Activated naive CD4-positive, alpha-beta T cell treated with Interleukin-2 at 50 U/mL for 16 hours (primary cell): ENCODE data around the gene CNNM3.

Experiments
- DNase-seq: peaks from one replicate; pipeline ENCODE4 v3.0.0-alpha.2; 2020

CNNM3 gene

DNA sequence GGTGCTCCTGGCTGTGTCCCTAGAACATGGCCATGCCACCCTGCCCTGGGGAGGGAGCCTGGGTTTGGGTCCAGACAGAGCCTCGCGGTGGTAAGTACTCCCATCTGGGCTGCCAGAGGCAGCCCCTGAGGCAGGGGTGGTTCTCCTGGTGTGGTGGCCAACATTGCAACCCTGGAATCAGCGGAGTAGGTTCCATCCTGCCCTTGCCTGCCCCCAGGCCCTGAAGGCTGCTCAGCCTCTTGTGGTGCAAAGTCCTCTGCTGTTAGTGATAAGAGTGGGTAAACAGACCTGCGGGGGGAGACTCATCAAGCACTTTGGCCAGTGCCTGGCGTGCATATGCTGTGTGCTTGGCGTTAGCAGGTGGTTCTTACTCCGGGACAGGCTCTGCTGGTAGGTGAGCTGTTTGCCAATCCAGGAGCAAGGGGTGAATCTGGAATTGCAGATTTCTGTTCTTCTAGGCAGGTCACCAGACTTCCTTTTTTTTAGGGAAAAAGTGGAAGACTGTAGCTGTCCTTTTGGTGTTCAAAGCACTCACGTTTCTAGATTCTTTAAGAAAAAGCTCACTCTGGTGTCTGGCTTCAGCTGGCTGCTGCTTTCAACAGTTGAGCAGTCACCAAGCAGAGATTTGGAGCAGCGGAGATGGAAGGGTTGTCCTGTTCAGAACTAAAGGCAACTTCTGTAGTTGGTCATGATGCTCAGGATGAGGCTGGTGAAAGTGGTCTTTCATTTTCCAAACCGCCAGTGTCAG is 3.2 kb downstream of the CNNM3 start:
- no peak for DNase-seq

DNA sequence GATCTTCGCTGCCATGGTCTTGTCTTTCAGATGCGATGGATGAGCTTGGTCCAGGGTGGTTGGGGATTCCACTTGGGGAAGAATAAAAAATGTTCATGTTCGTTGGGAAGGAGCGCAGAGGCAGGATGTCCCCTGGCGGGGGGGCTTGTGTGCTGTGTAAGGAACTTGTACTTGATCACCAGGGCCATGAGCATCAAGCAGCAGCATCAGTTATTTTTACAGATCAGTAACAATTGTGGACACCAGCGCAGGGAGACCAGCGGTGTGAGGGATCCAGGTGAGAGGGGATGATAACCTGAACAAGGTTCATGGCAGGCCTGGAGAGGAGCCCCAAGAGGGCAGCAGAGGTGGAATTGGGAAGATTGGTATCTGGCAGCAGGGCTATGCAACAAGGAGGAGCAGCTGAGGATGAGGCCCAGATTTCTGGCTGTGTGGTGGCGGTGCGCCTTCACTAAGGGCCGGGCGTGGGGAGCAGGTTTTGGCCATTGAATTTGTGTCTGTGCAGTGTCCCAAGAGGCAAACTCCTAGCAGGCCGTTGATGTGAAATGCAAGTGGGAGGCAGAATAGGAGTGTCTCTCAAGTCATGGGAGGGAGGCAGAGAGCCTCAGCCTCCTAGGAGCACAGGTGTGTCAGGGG is 3.9 kb downstream of the CNNM3 start:
- DNase-seq, result no peak

DNA sequence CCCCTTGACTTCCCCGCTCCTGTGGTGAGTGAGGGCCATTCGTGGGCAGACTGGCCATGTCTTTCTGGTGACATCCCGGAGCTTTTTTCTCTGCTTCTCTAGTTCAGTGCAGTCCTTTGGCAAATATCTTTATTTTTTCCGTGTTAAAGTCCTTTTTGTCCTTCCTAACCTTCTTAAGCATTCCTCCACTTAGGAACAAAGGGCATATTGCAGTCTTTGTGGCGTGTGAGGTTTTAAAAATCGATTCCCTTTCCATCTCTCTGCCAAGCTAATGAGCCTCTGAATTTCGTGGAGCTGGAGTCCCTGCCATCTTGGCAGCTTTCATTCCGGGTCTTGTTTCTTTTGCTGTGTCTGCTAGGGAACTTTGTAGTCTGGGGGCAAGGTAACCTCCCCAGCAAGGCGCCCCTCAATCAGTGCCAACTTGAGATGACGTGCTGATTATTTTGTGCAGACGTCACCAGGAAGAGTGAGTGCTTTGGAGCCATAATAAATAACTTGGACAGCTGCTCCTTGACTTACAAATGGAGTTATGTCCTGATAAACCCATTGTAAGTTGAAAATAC is 5.1 kb downstream of the CNNM3 start:
- no peak for DNase-seq

DNA sequence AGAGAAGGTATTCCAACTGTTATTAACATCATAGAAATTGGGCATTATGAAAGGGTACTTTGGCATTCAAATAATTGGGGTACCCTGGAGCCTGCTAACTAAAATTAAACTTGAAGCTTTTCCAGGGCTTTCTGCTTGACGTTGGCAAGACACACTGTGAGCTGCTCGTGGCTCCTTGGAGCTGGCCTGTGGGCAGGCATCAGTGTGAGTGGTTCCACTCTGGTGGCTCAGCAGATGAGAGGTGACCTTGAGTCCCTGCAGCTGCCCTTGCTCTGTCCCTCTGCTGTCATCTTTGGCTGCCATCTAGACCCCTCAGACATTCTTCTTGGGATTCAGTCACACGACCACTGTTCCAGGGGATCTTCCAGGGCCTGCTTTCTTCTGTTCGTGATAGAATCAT is 6.7 kb downstream of the CNNM3 start:
- DNase-seq, result no peak

DNA sequence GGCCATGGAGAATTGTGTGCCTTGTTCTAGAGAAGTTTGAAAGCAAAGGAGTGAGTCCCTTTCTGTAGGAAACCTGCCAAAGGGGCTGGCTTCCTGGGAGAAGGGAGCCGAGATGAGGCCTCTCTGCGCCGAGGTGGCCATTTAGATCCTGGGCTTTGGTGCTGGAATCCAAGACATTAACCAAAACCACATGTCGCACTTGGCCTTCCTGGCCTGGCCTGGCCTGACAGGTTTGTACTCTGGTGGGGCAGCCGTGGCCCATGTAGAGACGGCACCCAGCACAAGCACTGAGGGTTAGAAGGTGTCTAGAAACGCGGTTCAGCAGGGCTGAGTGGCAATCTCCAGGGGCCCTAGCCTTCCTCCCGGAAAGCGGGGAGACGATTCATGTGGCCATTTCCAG is 7.1 kb downstream of the CNNM3 start:
- DNase-seq, result no peak

DNA sequence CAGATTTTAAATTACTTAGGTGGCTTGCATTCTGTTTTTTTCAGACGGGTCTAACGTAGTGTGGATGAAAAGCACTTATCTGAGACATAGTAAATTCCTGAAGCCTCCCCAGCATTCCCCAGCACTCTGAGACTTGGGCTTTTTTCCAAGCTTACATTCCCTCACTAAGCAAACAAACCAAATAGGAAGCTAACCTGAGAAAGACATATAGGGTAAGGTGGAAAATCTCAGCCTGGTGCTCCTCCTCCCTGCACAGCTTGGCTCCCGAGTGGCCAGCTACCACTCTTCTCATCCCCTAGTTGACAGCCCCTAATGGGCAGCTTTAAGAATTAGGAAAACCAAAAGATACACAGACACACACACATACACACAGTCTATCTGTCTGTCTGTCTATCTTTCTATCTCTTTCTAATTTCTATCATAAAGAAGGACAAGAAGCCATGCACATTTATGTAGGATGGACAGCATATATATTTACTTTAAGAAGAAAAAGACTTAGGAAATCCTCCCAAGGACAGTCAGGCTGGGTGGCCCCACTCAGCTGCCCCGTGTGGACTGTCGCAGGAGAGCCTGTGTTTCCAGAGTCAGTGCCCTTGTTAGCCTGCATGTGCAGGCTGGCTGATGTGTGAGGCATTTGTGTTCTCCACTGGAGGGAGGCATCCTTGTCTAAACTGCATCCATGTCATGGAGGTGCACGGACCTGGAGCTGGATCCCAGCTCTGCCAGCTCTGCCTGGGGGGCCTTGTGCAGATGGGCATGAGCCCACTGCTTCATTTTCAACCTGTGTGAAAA is 8.2 kb downstream of the CNNM3 start:
- no peak for DNase-seq

DNA sequence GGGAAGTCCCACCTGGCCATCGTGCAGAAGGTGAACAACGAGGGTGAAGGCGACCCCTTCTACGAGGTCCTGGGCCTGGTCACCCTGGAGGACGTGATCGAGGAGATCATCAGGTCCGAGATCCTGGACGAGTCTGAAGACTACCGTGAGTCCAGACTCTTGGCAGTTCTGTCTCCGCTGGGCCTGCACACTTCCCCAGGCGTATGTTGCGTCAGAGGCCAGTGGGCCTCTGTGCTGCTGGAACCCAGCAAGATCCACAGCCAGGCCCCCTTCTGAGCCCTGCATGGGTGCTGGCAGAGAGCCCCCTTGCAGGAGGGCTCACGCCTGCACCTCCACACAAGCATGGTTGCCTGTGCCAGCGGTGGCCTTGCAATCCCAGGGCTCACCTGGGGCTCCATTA is 9.0 kb downstream of the CNNM3 start:
- no peak for DNase-seq

DNA sequence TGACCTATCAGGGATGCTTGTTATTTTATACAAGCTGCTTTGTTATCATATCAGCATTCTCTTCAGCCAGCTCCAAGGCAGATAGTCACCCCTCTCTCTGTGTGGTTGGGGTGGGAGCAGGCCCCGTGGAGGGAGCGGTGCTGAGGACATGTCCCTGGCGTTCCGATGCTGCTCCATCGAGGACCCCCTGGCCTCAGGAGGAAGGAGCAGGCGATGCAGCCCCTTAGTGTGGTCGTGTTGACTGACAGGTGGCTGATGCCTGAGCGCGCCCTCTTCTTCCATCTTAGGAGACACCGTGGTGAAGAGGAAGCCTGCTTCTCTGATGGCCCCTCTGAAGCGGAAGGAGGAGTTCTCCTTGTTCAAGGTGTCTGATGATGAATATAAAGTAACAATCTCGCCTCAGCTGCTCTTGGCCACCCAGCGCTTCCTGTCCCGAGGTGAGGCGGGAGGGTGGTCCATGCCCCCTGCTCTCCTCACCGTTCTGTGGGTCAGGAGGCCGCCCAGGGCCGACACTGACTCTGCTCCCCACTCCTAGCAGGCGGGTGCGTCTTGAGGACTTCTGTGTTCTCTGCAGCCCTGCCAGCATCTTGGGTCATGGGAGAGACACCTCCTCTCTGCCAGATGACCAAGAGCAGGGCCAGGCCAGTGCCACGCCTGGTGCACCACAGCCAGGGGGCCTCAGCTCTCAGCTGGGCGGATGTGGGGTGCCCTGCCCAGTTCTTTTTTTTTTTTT is 10.6 kb downstream of the CNNM3 start:
- no peak for DNase-seq

DNA sequence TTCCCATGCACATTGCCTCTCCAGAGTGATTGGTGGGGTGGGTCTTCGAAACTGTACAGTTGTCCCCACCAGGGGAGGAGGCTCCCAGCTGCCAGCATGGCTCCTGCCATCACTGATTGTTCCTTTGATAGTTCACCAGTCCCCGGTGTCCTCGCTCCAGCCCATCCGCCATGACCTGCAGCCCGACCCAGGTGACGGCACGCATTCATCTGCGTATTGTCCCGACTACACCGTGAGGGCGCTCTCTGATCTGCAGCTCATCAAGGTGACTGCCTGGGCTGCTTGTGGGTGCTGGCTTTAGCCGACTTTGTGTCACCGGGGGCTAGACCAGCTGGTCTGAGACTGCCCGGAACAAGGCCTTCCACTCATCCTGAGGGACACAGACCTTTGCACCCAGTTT is 12.4 kb downstream of the CNNM3 start:
- no peak for DNase-seq

DNA sequence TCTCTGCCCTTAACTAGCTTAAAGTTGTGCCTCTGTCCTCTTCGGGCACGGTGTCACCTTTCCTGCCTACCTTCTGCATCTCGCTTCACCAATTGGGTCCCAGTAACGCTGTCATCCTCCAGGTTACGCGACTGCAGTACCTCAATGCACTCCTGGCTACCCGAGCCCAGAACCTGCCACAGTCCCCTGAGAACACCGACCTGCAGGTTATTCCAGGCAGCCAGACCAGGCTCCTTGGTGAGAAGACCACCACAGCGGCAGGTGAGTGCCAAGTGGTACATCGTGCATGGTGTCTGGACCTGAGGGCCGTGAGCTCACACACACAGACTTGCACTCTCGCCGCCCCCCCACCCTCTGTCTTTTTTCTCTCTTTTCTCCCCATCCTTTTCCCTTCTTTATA is 12.8 kb downstream of the CNNM3 start:
- DNase-seq, result no peak

DNA sequence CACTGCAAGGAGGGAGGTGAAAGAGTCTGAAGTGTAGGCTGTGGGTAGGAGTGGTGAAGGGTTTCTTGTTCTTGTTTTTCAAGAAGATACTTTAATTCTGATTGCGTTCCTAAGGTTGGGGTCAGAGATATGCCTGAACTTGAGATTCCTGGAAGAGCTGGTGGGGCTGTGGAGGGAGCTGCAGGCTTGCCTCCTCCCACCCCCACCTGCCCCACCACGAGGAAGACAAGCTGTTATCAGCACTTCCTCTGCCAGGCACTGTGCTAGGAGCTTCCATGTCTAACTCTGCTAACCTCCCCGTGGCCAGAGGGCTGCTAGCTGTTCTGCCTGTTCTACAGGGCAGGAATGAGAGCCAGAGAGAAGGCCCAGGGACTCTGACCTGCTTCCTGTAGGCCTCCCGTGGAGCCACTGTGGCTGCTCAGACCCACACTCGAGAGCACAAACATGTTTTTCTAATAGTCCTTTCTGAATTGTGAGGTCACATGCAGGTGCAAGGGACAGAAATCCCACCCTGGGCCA is 14.0 kb downstream of the CNNM3 start:
- no peak for DNase-seq

DNA sequence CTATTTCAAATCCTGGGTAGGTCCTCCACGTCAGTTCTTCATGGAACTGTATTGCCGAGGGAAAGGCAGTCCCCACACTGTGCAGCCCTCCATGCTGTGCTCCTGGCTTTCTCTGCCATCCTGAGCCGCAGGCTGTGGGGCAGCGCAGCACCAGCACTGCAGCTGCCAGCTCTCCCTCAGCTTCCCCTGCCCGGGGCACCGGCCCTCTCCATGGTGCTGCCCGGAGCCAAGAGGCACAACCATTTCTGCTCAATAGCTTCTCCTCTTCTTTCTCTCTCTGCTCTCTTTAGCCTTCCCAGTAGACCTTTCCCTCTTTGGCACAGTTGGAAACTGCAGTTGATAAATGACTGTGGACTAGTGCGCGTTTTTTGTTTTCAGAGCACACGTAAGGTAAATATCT is 15.6 kb downstream of the CNNM3 start:
- DNase-seq, result no peak

DNA sequence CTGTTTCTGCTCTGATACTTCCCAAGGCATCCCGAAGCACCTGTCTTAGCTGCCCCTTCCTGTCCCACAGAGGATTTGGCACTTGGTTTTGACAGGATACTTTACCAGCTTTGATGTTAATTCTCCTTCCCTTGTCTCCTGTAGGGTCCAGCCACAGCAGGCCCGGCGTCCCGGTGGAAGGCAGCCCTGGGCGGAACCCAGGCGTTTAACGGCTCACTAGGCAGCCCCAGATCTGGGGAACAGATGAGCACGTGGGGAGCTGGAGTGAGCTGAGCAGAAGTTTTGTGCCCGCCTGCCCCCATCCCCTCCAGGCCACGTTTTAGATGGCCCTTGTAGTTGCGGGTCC is 16.3 kb downstream of the CNNM3 start:
- DNase-seq, result no peak

DNA sequence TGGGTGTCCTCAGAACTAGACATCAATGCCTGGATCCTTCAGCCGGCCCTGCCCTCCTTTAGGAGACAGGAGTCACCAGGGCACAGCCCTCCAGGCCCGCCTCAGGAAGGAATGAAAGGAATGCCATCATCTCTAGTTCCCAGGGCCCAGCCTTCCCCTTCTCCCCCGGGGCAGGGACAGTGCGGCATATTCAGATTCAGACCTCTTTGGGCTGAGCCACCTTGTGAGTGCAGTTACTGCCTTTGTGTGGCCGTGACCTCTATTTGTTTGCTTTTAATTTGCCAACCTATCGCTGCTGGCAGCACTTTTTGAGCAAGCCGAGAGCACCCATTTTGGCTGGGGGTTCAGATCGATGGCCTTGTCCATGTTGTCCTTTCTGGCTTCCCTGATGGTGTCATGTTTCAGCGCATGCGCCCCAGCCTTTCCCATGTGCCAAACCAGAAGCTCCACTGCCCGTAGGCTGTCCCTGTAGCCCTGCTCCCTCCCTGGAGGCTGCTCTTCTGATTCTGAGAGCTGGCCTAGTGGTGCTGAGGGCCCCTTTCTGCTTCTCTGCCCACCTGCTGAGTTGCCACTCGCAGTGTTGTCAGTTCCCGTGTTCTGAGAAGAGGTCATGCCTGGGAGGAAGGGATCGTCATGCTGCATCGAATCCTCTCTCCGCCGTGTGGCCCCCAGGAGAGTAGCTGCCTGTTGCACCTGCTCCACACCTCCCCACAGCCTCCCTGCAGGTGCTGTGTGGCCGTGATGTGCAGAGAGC is 16.9 kb downstream of the CNNM3 start:
- DNase-seq, result no peak

DNA sequence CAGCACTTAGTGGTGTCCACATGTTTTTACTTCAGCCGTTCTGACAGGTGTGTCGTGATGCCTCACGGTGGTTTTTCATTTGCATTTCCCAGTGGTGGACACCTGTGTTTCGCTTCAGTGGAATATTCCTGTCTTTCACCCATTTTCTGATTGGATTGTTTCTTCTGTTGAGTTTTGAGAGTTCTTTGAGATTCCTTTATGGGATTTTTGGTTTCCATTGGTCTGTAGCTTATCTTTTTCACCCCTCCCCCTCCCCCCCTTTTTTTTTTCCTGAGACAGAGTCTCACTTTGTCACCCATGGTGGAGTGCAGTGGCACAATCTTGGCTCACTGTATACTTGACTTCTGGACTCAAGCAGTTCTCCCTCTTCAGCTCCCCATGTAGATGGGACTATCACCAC is 19.8 kb downstream of the CNNM3 start:
- DNase-seq, result no peak

DNA sequence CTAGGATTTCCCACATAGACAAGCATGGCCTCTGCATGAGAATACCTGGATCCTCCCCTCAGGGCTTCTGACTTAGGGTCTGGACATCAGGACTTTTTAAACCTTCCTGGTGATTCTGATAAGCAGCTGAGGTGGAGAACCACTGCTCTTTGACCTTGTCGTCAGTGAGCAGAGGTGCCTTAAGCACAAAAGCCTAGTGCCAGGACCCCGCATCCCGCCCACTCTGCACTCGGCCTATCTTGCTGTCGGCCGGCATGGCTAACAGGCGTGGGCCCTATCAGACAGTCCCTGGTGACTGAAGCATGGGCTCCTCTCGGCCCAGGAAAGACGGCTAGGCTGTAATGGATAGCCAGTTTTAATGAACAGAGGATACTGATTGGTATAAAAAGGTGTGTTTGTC is 21.5 kb downstream of the CNNM3 start:
- no peak for DNase-seq

DNA sequence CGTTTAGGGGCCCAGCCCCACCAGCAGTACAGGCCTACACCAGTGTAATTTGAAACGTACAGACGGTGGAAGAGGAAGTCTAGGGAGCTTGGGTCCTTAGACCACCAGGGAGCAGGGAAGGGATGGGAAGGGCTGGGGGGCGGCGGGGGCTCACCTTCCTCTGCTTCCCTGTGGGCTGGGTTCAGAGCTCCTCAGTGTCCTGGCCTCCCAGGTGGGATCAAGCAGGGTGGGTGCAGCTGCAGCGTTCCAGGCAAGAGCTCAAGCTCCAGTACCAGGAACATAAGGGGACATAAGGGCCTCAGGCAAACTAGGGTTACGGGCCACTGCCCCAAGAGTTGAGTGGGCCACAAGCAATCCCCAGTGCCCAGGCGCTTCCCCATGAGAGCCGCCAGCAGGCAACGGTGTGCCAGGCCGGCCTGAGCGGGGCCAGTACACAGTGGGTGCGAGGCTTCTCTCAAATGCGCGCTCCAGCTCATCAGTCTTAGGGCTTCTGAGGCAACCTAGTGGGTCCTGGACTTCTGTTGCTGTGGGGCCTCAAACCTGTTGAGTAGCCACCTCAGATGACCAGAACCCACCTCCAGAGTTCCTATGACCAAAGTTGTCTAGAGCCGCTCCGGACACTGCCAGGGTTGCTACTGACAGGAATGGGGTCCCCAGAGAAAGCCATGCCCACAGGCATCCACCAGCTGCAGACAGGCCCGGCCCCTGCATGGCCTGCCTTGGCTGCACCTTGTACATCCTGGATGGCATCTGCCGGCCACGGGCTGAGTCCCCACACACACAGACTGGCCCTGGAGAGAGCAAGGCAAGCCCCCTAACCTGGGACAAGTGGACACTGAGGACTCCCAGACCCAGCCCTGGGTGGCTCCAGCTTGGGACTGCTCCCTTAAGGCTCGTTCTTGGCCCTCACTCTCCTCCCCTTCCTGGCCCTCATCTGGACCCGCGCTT is 22.6 kb downstream of the CNNM3 start:
- no peak for DNase-seq

DNA sequence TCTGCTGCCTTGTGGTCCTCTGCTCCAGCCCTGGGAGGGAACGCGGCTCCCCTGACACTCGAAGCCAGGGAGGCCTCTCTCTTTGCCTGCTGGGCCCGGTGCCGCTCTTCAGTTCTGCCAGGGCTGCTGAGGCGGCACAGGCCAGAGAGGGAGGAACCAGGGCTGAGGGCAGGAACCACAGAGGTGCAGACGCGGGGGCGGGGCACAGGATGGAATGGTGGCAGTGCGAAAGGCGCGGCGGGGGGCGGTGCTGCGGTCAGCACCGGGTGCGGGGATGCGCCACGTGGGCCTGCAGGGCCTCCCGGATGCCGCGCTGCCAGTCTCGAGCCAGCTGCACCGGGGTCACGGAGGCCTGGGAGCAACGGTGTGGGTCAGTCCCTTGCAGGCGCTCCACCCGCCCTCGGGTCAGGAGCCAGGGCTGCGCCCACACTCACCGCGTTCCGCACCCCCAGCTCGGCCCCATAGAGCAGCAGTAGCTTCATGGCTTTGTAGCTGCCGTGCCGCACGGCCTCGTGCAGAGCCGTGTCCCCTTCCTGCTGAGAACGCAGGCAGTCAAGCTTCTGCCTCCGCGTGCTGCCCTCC is 23.3 kb downstream of the CNNM3 start:
- peak; percentile 82 for DNase-seq

DNA sequence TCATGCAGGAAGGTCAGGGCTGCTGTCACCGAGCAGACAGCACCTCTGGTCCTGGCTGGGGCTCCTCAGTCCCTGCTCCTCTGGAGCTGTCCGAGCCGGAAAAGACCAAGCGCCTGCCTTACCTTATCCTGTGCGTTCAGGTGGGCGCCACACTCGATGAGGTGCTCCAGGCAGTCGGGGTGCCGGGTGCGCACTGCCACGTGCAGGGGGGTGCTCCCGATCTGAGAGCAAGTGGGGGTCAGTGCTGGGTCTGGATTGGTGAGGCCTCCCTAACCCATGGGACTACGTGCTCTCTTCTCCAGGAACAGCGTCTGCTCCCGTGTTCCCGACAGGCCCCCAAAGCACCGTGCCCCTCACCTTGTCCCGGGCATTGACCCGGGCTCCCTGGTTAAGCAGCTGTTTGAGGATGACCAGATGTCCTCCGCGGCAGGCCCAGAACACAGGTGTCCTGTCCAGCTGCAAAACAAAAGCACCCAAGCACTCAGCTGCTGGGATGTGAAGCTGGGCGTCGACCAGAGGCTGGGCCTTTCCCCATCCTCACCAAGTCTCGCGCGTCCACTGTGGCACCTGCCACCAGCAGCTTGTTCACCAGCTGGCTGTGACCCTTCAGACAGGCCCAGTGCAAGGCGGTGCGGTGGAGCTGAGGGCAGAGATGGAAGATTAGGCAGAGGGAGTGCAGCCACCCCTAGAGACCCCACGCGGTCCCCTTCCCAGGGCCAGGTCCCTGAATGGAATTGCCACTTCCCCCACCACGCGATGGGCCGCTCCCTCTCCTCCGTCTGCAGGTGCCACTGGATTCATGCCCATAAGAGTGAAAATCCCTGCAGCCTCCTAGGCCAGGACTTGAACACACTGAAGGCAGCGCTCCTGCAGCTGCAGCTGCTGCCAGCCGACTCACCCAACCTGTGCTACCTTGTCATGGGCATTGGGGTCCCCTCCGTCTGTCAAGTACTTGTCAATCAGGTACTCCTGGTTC is 24.1 kb downstream of the CNNM3 start:
- DNase-seq, result no peak
